ENCODE data around the gene IRS1.

DNA sequence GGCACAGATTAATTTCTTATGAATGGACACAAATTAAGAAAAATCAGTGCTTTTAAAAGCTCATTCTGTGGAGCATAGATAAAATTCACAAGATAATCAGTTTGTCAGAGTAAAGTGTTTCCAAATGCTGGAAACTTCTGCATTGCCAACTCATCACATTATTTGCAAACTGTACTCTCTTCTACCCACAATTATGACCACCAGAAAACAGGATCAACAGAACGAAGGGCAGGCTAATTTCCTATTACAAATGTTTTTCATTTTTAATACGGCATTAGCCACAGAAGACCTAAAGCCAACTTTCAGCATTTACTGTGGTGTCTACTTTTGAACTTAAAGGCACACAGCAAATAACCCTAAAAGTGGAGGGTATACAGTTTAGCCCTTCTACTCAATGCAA, 6.0 kb downstream of the IRS1 start:
- no peak for TF ChIP-seq POLR2AphosphoS5 (IDR thresholded peaks at IDR 0.05)
- TF ChIP-seq, protein P1, sequence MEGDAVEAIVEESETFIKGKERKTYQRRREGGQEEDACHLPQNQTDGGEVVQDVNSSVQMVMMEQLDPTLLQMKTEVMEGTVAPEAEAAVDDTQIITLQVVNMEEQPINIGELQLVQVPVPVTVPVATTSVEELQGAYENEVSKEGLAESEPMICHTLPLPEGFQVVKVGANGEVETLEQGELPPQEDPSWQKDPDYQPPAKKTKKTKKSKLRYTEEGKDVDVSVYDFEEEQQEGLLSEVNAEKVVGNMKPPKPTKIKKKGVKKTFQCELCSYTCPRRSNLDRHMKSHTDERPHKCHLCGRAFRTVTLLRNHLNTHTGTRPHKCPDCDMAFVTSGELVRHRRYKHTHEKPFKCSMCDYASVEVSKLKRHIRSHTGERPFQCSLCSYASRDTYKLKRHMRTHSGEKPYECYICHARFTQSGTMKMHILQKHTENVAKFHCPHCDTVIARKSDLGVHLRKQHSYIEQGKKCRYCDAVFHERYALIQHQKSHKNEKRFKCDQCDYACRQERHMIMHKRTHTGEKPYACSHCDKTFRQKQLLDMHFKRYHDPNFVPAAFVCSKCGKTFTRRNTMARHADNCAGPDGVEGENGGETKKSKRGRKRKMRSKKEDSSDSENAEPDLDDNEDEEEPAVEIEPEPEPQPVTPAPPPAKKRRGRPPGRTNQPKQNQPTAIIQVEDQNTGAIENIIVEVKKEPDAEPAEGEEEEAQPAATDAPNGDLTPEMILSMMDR (IDR thresholded peaks at IDR 0.05), result no peak

Data from stomach (tissue), 4 donors.